ENCODE data around the gene NAT10. TPM values are rescaled to one million over a fixed set of nuclear protein-coding genes. Genes with fewer than 3 reads are reported as not detected.
"Not testable (repeated sequence)": the region's sequence is repeated elsewhere in the genome, so short reads cannot be mapped to it uniquely, and the experiment has no call there.

Gene NAT10
- total RNA-seq (2014; rRNA removed; shearing (Covaris generic)): 49.7 and 51.8 TPM in 2 replicates

DNA sequence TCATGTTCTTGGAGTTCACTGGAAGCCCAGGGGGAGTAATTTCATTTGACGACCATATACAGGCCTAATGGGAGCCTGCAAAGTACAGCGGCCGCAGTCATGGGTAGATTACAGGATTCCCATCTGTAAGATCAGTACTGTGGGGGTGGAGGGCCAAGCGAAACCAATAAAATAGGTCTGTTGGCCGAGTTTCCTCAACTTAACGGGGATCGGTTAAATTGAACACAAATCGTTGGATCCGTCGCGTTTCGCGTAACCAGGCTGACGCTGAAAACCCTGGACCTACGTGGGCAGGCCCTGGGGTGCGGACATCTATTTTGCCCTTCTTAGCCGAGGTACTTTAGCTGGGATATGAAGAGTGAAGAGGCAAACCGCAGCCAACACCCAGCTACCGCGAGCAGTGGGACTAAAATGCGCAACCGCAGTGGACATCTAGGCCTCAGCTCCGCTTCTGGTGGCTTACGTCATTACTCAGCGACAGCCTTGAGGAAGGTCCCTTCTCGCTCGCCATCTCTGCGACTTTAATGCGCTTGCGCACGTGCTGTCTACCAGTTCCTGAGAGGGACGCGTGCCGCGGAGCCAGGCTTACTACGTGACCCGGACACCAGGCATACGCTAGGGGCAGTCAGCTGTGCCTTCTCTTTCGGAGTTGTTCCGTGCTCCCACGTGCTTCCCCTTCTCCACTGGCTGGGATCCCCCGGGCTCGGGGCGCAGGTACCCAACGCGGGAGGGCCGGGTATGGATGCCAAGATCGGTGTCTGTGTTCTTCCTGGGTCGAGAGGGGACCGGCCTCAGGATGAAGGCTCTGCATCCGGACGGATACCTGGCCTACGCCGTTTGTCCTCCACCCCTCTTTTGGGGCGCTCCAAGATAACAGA lies at the start of gene NAT10:
NAT10 (plus strand) TSS at position 551 of the 878 bp plus-strand sequence. CDS start 2,597 bp downstream, outside the sequence.
- peak; percentile 100 for DNase-seq (ENCODE audit: low spot score)

DNA sequence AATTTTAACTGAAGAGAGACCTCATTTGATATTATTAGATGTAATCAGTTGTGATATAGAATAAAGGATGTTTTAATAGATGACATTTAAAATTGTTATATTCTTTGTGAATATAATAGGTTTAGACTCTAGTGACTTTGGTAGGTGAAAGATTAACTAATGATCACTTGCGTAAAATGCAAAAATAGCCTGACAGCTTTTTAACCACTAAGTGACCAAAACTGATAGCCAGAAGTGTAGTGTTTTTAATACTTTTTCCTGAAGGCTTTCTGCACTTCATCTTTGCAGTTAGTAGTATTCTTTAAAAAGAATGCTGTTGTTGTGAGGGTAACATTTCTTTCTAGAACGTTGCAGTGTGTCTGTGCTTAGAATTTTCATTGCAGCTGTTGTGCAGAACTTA lies 48.8 kb upstream of the NAT10 start:
- no peak for DNase-seq (ENCODE audit: low spot score)

DNA sequence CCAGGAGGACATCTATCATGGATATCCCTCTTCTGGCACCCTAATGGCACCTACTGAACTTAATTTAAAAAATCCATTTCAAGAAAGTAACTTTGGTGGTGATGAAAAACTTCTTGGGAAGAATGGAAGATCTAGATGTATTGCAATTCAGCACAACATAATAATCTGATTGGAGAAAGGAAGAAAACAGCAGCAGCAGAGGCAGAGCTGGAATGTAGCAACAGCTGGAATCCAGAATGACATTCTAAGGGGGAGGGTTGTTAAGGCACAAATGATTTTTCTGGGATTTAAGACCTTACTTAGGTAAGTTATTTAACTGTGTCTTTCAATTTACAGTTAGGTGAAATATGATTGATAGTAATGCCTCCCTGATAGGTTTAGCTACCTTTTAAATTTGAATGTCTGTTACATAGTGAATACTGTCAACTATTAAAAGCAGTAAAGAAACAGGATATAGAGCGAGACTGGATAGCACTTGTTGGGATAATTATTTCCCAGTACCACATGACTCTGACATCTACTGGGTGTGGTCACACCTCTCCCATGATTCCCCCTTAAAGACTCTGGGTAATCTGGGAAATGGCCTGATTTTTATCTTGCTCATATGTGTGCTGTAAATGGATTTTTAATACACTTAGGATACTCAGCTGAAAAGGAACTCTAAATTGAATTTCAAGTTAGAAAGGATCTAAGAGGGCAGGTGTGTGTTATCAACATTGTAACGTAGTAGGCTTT lies 42.2 kb upstream of the NAT10 start:
- no peak for DNase-seq (ENCODE audit: low spot score)

DNA sequence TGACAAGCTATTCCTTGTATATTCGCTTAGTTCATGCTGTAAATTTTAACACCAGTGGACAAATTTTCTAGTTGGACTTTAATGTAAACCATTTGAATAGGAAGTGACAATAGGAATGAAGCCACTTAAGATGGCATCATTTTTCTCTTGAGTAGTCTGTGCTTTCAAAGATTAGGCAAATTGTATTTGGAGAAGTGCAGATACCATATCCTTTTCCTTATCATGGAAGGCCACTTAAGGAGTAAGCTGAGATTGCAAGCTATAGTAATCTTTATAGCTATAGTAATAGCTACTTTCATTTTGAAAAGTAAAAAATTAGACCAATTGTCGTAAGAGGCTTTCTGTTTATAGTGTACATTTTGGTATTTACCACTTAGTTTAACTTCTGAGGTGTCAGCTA lies 41.1 kb upstream of the NAT10 start:
- no peak for DNase-seq (ENCODE audit: low spot score)

DNA sequence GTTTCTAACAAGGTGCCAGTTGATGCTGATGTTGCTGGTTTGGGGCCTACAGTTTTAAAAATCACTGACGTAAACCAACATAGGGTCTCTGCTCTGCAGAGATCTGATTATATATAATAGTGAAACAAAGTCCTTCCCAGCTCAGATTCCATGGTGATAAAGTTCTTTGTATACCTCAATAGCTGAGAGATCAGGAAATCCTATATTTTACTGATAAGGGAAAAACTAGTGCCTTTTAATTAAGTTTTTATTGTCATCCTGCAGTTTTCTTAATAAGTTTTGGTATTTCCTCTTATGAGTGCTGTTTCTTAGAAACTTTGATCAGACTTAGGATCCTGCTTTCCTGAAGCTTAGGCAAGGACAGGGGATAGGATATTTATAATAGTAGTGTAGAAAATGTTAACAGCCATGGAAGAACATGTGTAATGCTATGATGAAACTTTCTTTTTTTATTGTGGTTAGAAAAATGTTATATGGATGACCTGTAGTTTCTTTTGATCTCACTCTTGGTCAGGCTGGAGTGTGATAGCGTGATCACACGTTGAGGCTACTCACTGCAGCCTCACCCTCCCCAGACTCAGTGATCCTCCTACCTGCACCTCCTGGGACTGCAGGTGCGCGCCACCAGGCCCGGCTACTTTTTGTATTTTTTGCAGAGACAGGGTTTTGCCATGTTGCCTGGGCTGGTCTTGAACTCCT lies 39.8 kb upstream of the NAT10 start:
- DNase-seq (ENCODE audit: low spot score): no peak

DNA sequence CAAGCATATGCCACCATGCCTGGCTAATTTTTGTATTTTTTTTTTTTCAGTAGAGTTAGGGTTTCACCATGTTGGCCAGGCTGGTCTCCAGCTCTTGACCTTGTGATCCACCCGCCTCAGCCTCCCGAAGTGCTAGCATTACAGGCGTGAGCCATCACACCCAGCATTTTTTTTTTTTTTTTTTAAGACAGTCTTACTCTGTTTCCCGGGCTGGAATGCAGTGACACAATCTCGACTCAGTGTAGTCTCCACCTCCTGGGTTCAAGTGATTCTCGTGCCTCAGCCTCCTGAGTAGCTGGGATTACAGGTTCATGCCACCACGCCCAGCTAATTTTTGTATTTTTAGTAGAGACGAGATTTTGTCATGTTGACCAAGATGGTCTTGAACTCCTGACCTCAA lies 38.7 kb upstream of the NAT10 start:
- not testable (repeated sequence) for DNase-seq (ENCODE audit: low spot score)

DNA sequence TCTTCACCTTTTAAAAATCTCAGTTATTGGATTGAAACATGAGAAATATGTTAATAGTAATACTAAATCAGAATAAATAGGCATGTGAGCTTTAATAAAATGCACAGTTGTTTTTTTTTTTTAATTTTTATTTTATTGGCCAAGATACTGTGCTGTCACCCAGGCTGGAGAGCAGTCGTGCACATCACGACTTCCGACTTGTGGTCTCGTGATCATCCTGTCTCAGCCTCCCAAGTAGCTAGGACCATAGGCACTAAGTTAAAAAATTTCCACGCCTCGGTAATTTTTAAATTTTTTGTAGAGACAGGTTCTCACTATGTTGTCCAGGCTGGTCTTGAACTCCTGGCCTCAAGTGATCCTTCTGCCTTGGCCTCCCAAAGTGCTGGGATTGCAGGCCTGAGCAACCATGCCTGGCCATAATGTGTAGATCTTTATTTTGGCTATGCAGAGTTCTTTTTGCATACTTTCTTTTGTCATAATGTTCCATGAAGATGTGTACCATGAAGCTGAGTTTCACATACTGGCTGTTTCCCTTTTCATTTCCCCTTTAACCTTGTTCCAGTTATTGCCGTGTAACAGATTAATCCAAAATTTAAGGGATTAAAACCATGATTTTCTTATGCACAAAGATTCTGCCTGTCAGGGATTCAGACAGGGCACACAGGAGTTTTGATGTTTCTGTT lies 37.9 kb upstream of the NAT10 start:
- no peak for DNase-seq (ENCODE audit: low spot score)

DNA sequence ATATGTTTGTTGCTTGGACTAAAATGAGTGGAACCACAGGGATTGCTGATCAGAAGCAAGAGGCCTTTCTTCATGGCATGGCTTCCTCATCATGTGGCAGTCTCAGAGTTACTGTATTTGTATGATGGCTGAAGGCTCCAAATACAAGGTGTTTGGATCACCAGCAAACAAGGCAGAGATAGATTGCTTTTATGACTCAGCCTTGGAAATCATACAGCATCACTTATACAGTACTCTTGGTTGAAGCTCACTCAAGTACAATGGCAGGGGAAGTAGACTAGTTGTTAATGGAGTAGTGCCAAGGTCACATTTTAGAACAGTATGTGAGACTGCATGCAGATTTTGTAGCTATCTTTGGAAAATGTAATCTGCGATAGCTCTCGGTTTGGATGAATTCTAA lies 37.3 kb upstream of the NAT10 start:
- no peak for DNase-seq (ENCODE audit: low spot score)

DNA sequence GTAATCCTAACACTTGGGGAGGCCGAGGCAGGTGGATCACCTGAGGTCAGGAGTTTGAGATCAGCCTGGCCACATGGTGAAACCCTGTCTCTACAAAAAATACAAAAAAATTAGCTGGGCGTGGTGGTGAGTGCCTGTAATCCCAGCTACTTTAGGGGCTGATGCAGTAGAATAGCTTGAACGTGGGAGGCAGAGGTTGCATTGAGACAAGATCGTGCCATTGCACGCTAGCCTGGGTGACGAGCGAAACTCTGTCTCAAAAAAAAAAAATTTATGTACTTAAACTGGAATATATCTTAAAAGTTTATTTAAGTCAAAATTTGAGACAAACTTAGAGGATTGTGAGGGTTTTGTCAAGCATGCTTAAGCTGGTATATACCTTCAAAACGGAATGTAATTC lies 34.1 kb upstream of the NAT10 start:
- not testable (repeated sequence) for DNase-seq (ENCODE audit: low spot score)

DNA sequence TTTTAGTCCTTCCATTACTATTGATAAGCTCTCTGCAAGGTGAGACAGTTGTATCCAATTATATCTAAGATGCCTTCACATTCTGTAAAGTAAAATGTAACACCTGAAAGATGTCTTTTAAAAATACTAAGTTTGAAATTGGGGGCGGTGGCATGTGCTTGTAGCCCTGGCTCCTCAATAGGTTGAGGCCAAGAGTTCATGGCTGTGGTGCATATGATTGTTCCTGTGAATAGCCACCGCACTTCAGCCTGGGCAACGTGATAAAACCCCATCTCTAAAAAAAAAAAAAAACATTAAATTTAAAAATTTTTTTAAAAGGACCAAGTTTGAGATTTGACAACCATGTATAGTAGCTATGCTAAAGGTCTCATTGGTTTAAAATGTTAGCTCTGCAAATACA lies 33.4 kb upstream of the NAT10 start:
- DNase-seq (ENCODE audit: low spot score): no peak

DNA sequence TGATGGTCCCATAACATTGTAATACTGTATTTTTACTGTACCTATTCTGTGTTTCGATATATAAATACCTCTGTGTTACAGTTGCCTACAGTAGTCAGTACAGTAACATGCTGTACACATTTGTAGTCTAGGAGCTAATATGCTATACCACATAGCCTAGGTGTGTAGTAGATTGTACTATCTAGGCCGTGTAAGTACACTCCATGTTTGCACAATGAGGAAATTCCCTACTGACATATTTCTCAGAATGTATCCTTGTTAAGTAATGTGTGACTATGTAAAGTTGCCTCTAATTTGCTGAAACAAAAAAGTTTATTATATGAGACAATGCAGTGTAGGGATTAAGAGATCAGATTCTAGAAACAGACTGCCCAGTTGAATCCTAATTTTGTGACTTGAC lies 32.6 kb upstream of the NAT10 start:
- DNase-seq (ENCODE audit: low spot score): no peak

DNA sequence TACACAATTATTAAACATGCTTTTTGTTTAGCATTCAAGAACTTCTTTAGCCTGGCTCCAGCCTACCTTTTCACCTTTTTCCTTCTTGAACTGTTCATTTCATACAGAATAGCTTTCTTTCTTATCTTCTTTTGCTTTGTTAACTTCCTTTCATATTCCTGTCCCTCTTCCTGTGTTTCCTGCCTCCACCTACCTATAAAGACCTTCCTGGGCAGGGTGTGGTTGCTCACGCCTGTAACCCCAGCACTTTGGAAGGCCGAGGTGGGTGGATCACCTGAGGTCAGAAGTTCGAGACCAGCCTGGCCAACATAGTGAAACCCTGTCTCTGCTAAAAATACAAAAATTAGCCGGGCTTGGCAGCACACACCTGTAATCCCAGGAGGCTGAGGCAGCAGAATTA lies 31.0 kb upstream of the NAT10 start:
- no peak for DNase-seq (ENCODE audit: low spot score)

DNA sequence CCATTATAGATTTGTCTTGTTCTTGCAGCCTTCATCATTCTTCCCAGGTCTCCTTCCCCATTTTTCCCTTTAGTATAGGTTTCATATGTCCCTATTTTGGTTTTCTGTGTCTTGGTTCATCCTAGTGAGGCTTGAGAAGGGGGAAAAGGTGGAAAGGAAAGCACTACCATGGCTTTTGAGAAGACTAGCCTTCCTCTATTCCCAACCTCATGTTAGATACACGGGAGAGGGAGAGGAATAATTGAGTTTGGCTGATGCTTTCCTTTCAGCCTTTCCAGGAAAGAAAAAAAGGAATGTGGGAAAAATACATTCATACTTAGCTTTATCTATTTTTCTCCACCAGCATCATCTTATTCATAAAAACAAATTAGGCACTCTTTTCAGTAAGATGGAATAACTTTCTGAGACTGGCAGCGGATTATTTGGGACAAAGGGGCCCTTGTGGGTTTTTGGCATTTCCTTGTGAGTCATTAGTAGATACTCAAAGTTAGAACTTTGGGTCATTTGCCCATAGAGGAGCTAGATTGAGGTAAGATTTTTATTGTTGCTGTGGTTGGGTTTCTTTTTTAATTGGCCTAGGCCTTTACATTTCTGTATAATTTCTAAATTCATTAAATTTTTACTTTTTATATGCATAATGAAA lies 30.1 kb upstream of the NAT10 start:
- peak; percentile 78 for DNase-seq (ENCODE audit: low spot score)

DNA sequence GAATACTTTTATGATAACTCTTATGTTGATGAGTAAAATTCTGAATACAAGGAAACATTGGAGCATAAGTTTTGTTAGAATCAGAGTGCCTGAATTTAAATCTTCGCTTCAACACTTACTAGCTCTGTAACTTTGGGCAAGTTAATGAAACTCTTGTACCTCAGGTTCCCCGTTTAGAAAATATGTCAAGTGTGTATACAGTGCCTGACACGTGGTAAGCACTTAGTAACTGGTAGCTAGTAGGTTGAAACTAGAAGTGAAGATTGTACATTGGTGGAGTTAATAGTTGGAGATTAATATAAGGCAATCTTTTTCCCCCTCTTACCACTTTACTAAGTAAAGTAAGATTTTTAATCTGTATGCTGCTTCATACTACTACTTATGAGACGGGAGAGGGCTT lies 24.8 kb upstream of the NAT10 start:
- no peak for DNase-seq (ENCODE audit: low spot score)

DNA sequence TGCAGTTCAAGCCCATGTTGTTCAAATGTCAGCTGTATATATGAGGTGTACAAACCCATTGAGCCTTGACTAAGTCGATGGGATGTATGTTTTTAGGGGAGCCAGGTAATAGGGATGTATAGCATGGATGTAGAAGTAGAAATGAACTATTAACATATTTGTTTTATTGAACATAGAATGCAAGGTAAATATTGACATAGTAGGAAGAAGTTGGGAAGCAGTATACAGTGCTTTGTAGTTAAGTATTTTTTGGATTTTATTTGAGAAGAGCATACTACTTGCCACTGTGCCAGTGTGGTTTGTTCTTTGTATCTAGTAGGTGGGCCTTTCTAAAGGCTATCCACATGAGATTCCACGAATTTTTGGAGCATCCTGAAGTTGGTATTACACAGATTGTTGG lies 20.8 kb upstream of the NAT10 start:
- no peak for DNase-seq (ENCODE audit: low spot score)

DNA sequence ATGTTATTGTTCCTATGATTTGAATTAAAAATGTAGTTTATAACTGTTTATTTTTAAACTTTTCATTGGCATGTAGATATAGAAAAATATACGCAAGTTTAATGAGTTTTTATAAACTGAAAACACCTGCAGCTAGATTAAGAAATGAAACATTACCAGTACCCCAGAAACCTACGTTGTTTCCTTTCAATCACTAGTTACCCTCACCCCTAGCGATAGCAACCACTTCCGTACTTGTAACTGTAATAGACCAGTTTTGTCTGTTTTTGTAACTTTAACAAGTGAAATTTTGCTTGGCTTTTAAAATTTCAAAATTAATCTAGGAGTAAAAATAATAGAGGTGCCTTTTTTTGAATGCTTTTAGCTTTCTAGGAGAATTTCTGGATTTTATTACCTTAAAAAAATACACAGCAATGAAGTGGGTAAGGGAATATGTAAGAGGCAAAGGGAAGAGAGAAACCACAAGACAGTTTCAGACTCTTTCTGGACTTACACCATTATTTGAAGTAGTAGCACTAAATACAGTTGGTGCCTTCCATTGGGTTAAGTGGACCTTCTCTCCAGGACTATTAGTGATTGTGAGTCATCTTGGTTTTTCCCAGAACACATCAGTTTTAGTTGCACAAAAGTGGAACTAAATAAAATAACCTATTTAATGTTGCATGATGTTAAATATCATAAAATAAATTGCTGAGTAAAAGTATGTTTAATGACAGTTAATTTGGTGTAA lies 18.7 kb upstream of the NAT10 start:
- no peak for DNase-seq (ENCODE audit: low spot score)

DNA sequence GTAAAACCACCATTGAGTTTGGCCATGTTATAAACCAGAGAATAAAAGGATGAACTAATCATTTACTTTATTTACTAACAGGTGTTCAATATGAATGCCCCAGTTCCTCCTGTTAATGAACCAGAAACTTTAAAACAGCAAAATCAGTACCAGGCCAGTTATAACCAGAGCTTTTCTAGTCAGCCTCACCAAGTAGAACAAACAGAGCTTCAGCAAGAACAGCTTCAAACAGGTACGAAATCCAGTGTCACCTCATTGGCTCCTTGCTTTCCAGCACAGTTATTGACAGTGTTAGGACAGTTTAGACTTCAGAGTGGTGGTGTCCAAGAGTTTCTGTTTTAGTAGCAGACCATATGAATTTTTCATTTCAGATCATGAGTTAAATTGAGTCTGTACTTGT lies 13.6 kb upstream of the NAT10 start:
- no peak for DNase-seq (ENCODE audit: low spot score)

DNA sequence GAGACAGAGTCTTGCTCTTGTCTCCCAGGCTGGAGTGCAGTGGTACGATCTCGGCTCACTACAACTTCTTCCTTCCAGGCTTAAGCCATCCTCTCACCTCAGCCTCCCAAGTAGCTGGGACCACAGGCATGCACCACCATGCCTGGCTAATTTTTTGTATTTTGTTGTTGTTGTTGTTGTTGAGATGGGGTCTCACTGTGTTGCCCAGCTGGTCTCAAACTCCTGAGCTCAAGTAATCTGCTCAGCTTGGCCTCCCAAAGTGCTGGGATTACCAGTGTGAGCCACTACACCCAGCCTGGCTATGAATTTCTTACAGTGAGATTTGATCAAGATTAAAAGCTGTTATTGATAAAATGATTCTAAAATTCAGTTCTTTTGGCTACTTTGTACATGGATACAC lies 10.5 kb upstream of the NAT10 start:
- DNase-seq (ENCODE audit: low spot score): not testable (repeated sequence)

DNA sequence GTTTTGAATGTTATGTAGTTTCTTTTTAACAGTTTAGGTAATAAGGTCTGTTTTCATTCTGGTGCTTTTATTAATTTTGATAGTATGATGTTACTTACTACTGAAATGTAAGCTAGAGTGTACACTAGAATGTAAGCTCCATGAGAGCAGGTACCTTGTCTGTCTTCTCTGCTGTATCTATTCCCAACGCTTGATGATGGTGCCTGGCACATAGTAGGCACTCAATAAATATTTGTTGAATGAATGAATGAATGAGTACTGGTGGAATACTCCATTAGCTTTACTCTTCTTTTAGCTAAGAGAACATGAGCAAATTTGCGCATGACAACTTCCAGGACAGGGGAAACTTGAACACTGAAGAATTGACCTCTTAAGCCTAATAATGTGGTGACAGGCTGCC lies 6.6 kb upstream of the NAT10 start:
- DNase-seq (ENCODE audit: low spot score): no peak

DNA sequence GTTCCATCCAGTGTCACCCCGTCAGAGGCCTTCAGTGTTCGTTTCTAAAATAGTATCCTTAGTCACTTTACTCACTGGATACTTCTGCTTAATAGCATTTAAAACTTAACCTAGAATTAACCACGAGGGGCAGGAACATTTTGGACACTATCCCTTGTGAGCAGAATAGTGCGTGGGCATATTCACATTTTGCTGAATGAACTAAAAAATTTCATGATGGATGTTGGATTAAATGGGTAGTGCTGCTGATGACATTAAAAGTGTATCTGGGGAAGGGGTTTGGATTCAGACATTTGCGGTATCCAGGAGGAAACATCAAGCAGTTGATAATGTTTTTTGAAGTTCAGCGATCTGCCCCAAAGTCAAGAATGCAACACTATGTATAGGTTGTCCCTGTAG lies 750 bp upstream of the NAT10 start:
- DNase-seq (ENCODE audit: low spot score): no peak

Measured in HT-29 (cell line).